ENCODE data around the gene CNNM1. TPM values are rescaled to one million over a fixed set of nuclear protein-coding genes. Genes with fewer than 3 reads are reported as not detected.

CNNM1 gene
- total RNA-seq, 3 donors from 2014 or later: 0.64 to 0.98 (median 0.88) TPM

GRCh38 chr10:99442394-99442793 is 113.2 kb downstream of the CNNM1 start:
- intact Hi-C loops (cut with DNase I; ENCODE audit: low total_unique reads): no loop called here
- Histone ChIP-seq H3K9me3 (no peaks in the 10 kb centered on the region), H3K4me1 (no peaks in the 10 kb centered on the region), H3K36me3 (no peaks in the 10 kb centered on the region), H3K27me3 (no peaks in the 10 kb centered on the region), H3K4me3 (no peak overlapping the region), H3K27ac (no peak overlapping the region)
- TF ChIP-seq POLR2AphosphoS5 (IDR thresholded peaks at IDR 0.05) (no peak), POLR2A (IDR thresholded peaks at IDR 0.05) (no peak), CTCF (IDR thresholded peaks at IDR 0.05) (no peak)
- DNase-seq (ENCODE audit: low spot score in 2 of 2): no peak

GRCh38 chr10:99443500-99443899 is 114.3 kb downstream of the CNNM1 start:
- no peak for DNase-seq (ENCODE audit: low spot score in 2 of 2)
- Histone ChIP-seq H3K4me3 (no peak overlapping the region), H3K36me3 (no peaks in the 10 kb centered on the region), H3K4me1 (no peaks in the 10 kb centered on the region), H3K9me3 (no peaks in the 10 kb centered on the region), H3K27ac (no peak overlapping the region), H3K27me3 (no peaks in the 10 kb centered on the region)
- intact Hi-C loops (cut with DNase I; ENCODE audit: low total_unique reads): no loop called here
- no peak for TF ChIP-seq POLR2A (IDR thresholded peaks at IDR 0.05)
- no peak for TF ChIP-seq CTCF (IDR thresholded peaks at IDR 0.05)
- TF ChIP-seq POLR2AphosphoS5 (IDR thresholded peaks at IDR 0.05): no peak

Other genes with a start within 250 kb of the CNNM1 start
- gene HPSE2, start 93.5 kb upstream of the CNNM1 start, total RNA-seq: 1 to 10 TPM; 2.7 to 8.0 (median 5.9) TPM
- 10 to 100 TPM; 13.9 to 18.4 (median 15.7) TPM for gene GOT1, start 101.3 kb downstream of the CNNM1 start, total RNA-seq
- under 1 TPM in 1 of 3 donors, not detected in 2; 0.15 TPM for gene NKX2-3, start 203.6 kb downstream of the CNNM1 start, total RNA-seq